ENCODE data around the gene NFIA.

NFIA gene

GRCh38 chr1:61403679-61404596, 321.6 kb downstream of the NFIA start:
- DNase-seq (ENCODE audit: low spot score) (no peak), ATAC-seq (ENCODE audit: low read depth) (no peak)
- Histone ChIP-seq H3K4me1 (ENCODE audit: insufficient read depth, poor library complexity, severe bottlenecking) (no peaks in the 10 kb centered on the region), H3K27ac (ENCODE audit: poor library complexity, severe bottlenecking) (no peak overlapping the region), H3K4me3 (ENCODE audit: severe bottlenecking) (no peak overlapping the region), H3K36me3 (ENCODE audit: low read depth) (peaks cover 29% of the 10 kb centered on the region), H3K9me3 (ENCODE audit: severe bottlenecking) (no peaks in the 10 kb centered on the region), H3K27me3 (ENCODE audit: insufficient read depth, poor library complexity, severe bottlenecking) (no peaks in the 10 kb centered on the region)
- no peak for TF ChIP-seq CTCF (IDR thresholded peaks at IDR 0.05; ENCODE audit: poor library complexity, severe bottlenecking)

DNA sequence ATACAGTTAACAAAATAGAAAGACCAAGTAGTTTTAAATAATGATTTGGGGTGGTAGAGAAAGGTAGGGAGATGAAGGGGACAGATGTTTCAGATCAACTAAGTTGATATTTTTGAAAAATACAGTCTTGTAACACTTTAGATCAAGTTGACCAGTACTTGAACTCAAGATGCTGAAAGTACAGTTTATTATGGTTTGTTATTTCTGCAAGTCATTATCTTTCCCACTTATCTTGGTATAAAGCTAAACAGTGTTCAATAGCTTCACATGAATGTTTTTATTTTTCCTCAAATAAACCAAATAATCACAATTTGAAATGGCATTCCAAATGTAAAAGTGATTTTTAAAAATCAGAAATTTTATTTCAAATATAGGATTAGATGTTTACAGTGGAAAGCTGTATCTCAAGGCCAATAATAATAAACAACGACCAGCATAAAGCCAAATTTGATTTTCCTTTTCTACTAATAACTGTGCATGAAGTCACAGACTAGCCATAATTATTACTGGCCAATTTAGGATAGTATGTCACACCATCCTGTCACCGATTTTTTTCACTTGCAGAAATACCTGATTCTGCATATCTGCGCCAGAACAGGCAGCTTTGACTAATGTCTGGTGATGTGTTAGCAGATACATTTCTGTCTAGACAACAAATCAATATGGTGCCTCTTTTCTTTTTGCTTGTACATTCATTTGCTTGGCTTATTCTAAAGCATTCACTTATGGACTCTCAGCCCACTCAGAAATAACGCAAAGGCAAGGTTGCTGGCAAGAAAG, 322.4 kb downstream of the NFIA start:
- no peak for TF ChIP-seq CTCF (IDR thresholded peaks at IDR 0.05; ENCODE audit: poor library complexity, severe bottlenecking)
- ATAC-seq (ENCODE audit: low read depth) (no peak), DNase-seq (ENCODE audit: low spot score) (no peak)
- Histone ChIP-seq H3K4me1 (ENCODE audit: insufficient read depth, poor library complexity, severe bottlenecking) (no peaks in the 10 kb centered on the region), H3K9me3 (ENCODE audit: severe bottlenecking) (no peaks in the 10 kb centered on the region), H3K36me3 (ENCODE audit: low read depth) (peaks cover 33% of the 10 kb centered on the region), H3K27ac (ENCODE audit: poor library complexity, severe bottlenecking) (no peak overlapping the region), H3K27me3 (ENCODE audit: insufficient read depth, poor library complexity, severe bottlenecking) (no peaks in the 10 kb centered on the region), H3K4me3 (ENCODE audit: severe bottlenecking) (no peak overlapping the region)

GRCh38 chr1:61406467-61406866, 324.1 kb downstream of the NFIA start:
- Histone ChIP-seq H3K4me1 (ENCODE audit: insufficient read depth, poor library complexity, severe bottlenecking) (no peaks in the 10 kb centered on the region), H3K27ac (ENCODE audit: poor library complexity, severe bottlenecking) (no peak overlapping the region), H3K27me3 (ENCODE audit: insufficient read depth, poor library complexity, severe bottlenecking) (no peaks in the 10 kb centered on the region), H3K4me3 (ENCODE audit: severe bottlenecking) (no peak overlapping the region), H3K9me3 (ENCODE audit: severe bottlenecking) (no peaks in the 10 kb centered on the region), H3K36me3 (ENCODE audit: low read depth) (peaks cover 46% of the 10 kb centered on the region)
- TF ChIP-seq CTCF (IDR thresholded peaks at IDR 0.05; ENCODE audit: poor library complexity, severe bottlenecking): no peak
- DNase-seq (ENCODE audit: low spot score) (no peak), ATAC-seq (ENCODE audit: low read depth) (no peak)

DNA sequence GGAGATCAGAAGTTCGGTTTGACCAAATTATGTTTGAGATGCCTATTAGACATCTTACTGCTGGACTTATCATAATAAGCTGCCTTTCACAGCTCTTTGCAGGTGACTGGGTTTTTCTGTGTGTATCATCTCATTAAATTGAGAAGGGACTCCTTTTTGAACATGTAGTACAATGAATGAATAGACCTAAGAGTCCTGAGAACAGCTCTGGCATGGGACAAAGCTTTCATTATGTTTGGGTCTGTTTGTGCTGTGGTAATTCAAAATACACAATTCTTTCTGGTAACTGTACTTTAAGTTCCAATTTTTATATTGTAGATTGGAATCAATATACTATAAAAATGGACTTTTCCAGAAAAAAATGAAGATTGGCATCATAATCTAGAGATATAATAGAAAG, 330.2 kb downstream of the NFIA start:
- no peak for TF ChIP-seq CTCF (IDR thresholded peaks at IDR 0.05; ENCODE audit: poor library complexity, severe bottlenecking)
- Histone ChIP-seq H3K4me1 (ENCODE audit: insufficient read depth, poor library complexity, severe bottlenecking) (no peaks in the 10 kb centered on the region), H3K27me3 (ENCODE audit: insufficient read depth, poor library complexity, severe bottlenecking) (no peaks in the 10 kb centered on the region), H3K9me3 (ENCODE audit: severe bottlenecking) (no peaks in the 10 kb centered on the region), H3K27ac (ENCODE audit: poor library complexity, severe bottlenecking) (no peak overlapping the region), H3K36me3 (ENCODE audit: low read depth) (peaks cover 27% of the 10 kb centered on the region), H3K4me3 (ENCODE audit: severe bottlenecking) (no peak overlapping the region)
- DNase-seq (ENCODE audit: low spot score) (no peak), ATAC-seq (ENCODE audit: low read depth) (no peak)

All from RWPE2 (cell line).